Mammary epithelial cell (primary cell): ENCODE data around the gene PRKAG1.

Experiments
- CTCF ChIP-seq, 2 donors: IDR thresholded peaks in 1 of 2; conservative IDR thresholded peaks in 1 of 2; 2 replicates each; pipeline ENCODE4 v1.5.1; 2011 to 2012; ENCODE audit warnings: inconsistent platforms in 2 of 2, low read length in 2 of 2, mild to moderate bottlenecking in 2 of 2, control low read depth in 1 of 2, low read depth in 1 of 2; ENCODE audit not compliant: insufficient read depth in 1 of 2; ENCODE audit errors: extremely low read depth in 1 of 2
- EZH2 ChIP-seq: IDR thresholded peaks from 2 replicates; pipeline ENCODE4 v1.6.1; 2012; ENCODE audit warnings: low read length, inconsistent platforms, borderline replicate concordance

GRCh38 chr12:49061157-49061650 lies 42.6 kb upstream of the PRKAG1 start:
- TF ChIP-seq EZH2 (no peak), CTCF (conservative IDR thresholded peaks at IDR 0.05 in 1 of 2, IDR thresholded peaks at IDR 0.05 in 1 of 2; ENCODE audit: extremely low read depth in 1 of 2, insufficient read depth in 1 of 2, low read depth in 1 of 2, low read length in 2 of 2) (no peak)
